B cell (primary cell): ENCODE results near the gene KRTAP10-5. TPM values are rescaled to one million over a fixed set of nuclear protein-coding genes. Genes with fewer than 3 reads are reported as not detected.
"Not testable (repeated sequence)": the region's sequence is repeated elsewhere in the genome, so short reads cannot be mapped to it uniquely, and the experiment has no call there.

ENCODE experiments used
- ATAC-seq: fragments of 200-7000 bp; cut with Tn5 transposase; one replicate; pipeline ENCODE4 v1.10.0; 2021; ENCODE audit warnings: low read depth, mild to moderate bottlenecking, moderate number of reproducible peaks, moderate library complexity
- CTCF ChIA-PET: fragments of 350-600 bp; sonication (Branson Sonifier 250); formaldehyde crosslinking; loops from one replicate; lab custom pipeline; 2021; ENCODE audit warnings: antibody characterized with exemption, inconsistent platforms; lab: Charles Lee
- POLR2A ChIA-PET: fragments of 350-600 bp; sonication (Branson Sonifier 250); formaldehyde crosslinking; loops from one replicate; lab custom pipeline; 2021; ENCODE audit warnings: antibody characterized with exemption; lab: Charles Lee
- DNase-seq: peaks from one replicate; pipeline ENCODE4 v3.0.0; 2013
- H2AFZ ChIP-seq: 2 replicates; pipeline ENCODE4 v1.6.1; 2012; ENCODE audit warnings: mild to moderate bottlenecking, low read depth, low read length; ENCODE audit not compliant: insufficient read depth, poor library complexity, severe bottlenecking
- H3K27ac ChIP-seq, 2 donors: 1 replicate in 1 of 2; 2 replicates in 1 of 2; pipeline ENCODE4 v1.5.1; 2012 to 2013; ENCODE audit warnings: low read length in 2 of 2, mild to moderate bottlenecking in 2 of 2, moderate library complexity in 1 of 2
- H3K27me3 ChIP-seq, 4 experiments: fragments of 200-600 bp in 1 of 4; sonication (generic) in 1 of 4; replicated peaks in 1 of 4; 1 replicate in 2 of 4; 2 replicates in 2 of 4; pipeline versions ENCODE4 v1.6.1 to v1.7.0; 2013 to 2016; ENCODE audit warnings: low read length in 3 of 4, mild to moderate bottlenecking in 2 of 4, mixed read lengths in 1 of 4, moderate library complexity in 1 of 4; ENCODE audit not compliant: insufficient read depth in 4 of 4, control insufficient read depth in 3 of 4; ENCODE audit errors: control extremely low read depth in 1 of 4
- H3K36me3 ChIP-seq, 2 experiments: replicated peaks in 1 of 2; 1 replicate in 1 of 2; 2 replicates in 1 of 2; pipeline versions ENCODE4 v1.6.1 to v1.7.1; 2013; ENCODE audit warnings: low read length in 1 of 2; ENCODE audit not compliant: insufficient read depth in 2 of 2, control insufficient read depth in 1 of 2; ENCODE audit errors: control extremely low read depth in 1 of 2, extremely low read depth in 1 of 2
- H3K4me1 ChIP-seq, 2 donors: fragments of 200-600 bp in 1 of 2; sonication (generic) in 1 of 2; 1 replicate in 1 of 2; 2 replicates in 1 of 2; pipeline versions ENCODE4 v1.5.1 to v1.6.1; 2013 to 2017; ENCODE audit warnings: low read length in 2 of 2; ENCODE audit not compliant: control insufficient read depth in 2 of 2, insufficient read depth in 2 of 2
- H3K4me2 ChIP-seq: replicated peaks from 2 replicates; pipeline ENCODE3; 2012; ENCODE audit warnings: mild to moderate bottlenecking, low read depth, low read length; ENCODE audit not compliant: poor library complexity, severe bottlenecking
- H3K4me3 ChIP-seq, 5 experiments: fragments of 200-600 bp in 1 of 5; sonication (generic) in 1 of 5; 1 replicate in 3 of 5; 2 replicates in 2 of 5; pipeline versions ENCODE4 v1.5.1 to v1.7.0; 2011 to 2016; ENCODE audit warnings: low read length in 4 of 5, mild to moderate bottlenecking in 4 of 5, low read depth in 2 of 5, control low read depth in 1 of 5, moderate library complexity in 1 of 5; ENCODE audit not compliant: insufficient read depth in 1 of 5; ENCODE audit errors: control extremely low read depth in 1 of 5, extremely low read depth in 1 of 5
- H3K79me2 ChIP-seq: fragments of 200-600 bp; sonication (generic); one replicate; pipeline ENCODE4 v1.6.0; 2016; ENCODE audit warnings: low read length; ENCODE audit not compliant: control insufficient read depth, insufficient read depth
- H3K9ac ChIP-seq: fragments of 200-600 bp; sonication (generic); 2 replicates; pipeline ENCODE4 v1.6.1; 2017; ENCODE audit warnings: mild to moderate bottlenecking, low read length, moderate library complexity
- H3K9me3 ChIP-seq, 3 donors: one replicate each; pipeline versions ENCODE4 v1.6.1 to v1.7.1; 2013; ENCODE audit warnings: low read length in 2 of 3; ENCODE audit not compliant: control insufficient read depth in 2 of 3, insufficient read depth in 1 of 3; ENCODE audit errors: control extremely low read depth in 1 of 3
- H4K20me1 ChIP-seq: 2 replicates; pipeline ENCODE4 v1.6.0; 2012; ENCODE audit warnings: mild to moderate bottlenecking, low read length; ENCODE audit not compliant: insufficient read depth, control insufficient read depth, poor library complexity, severe bottlenecking
- H3K27ac Mint-ChIP-seq: one replicate; pipeline ENCODE4 v1.8.0; 2021; ENCODE audit warnings: mixed read lengths
- H3K27me3 Mint-ChIP-seq: one replicate; pipeline ENCODE4 v1.8.0; 2021; ENCODE audit warnings: mixed read lengths
- H3K4me1 Mint-ChIP-seq: one replicate; pipeline ENCODE4 v1.8.0; 2021; ENCODE audit warnings: mixed read lengths
- H3K4me3 Mint-ChIP-seq: one replicate; pipeline ENCODE4 v1.8.0; 2021; ENCODE audit warnings: mixed read lengths
- H3K9me3 Mint-ChIP-seq: one replicate; pipeline ENCODE4 v1.8.0; 2022; ENCODE audit warnings: mixed read lengths; ENCODE audit not compliant: insufficient read depth
- EZH2 ChIP-seq: IDR thresholded peaks from 2 replicates; pipeline ENCODE4 v1.6.1; 2012; ENCODE audit warnings: borderline replicate concordance, low read depth, mild to moderate bottlenecking, moderate library complexity, low read length; ENCODE audit not compliant: insufficient read depth, poor library complexity, severe bottlenecking
- WGBS: methylation state at CpG from one replicate; pipeline ENCODE4 v1.1.5; 2013; ENCODE audit warnings: missing lambda C conversion rate; ENCODE audit not compliant: insufficient coverage; 5-methylcytosine and 5-hydroxymethylcytosine counted together
- intact Hi-C: fragments of 100-400 bp; cut with micrococcal nuclease; formaldehyde crosslinking; loops from one replicate; pipeline ENCODE4 v1.10.0; 2022
- polyA plus RNA-seq: library from polyadenylated mRNA; depleted of rRNA; stranded (reverse); fragments of >200 nt; gene quantifications from 2 replicates; pipeline ENCODE4 v1.2.3, GENCODE V29; 2012
- total RNA-seq, 2 donors: library from RNA; stranded (reverse); fragments of 120-200 nt in 1 of 2; gene quantifications; 1 replicate in 1 of 2; 2 replicates in 1 of 2; pipeline versions ENCODE4 v1.2.3 to v1.2.4, GENCODE V29; 2013 to 2022
- TF ChIP-seq, protein P1 (sequence below): fragments of 200-600 bp; IDR thresholded peaks from one replicate; pipeline ENCODE4 v1.8.0; 2022; ENCODE audit warnings: antibody characterized with exemption, mild to moderate bottlenecking

KRTAP10-5 gene
- total and polyA plus RNA-seq, 2 donors (not counting 1 experiment from before 2014, with no cell fraction given), result not detected

DNA sequence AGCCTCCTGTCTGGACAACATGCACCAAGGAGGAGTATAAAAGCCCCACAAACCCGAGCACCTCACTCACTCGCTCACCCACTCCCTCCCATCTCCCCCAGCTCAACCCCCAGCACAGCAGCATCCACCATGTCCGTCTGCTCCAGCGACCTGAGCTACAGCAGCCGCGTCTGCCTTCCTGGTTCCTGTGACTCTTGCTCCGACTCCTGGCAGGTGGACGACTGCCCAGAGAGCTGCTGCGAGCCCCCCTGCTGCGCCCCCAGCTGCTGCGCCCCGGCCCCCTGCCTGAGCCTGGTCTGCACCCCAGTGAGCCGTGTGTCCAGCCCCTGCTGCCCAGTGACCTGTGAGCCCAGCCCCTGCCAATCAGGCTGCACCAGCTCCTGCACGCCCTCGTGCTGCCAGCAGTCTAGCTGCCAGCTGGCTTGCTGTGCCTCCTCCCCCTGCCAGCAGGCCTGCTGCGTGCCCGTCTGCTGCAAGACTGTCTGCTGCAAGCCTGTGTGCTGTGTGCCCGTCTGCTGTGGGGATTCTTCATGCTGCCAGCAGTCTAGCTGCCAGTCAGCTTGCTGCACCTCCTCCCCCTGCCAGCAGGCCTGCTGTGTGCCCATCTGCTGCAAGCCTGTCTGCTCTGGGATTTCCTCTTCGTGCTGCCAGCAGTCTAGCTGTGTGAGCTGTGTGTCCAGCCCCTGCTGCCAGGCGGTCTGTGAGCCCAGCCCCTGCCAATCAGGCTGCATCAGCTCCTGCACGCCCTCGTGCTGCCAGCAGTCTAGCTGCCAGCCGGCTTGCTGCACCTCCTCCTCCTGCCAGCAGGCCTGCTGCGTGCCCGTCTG, 6.6 kb downstream of the KRTAP10-5 start, which contains the start of gene KRTAP10-4:
KRTAP10-4 (plus strand) TSS at position 100 of the 827 bp plus-strand sequence; CDS start at position 130, 30 bp downstream.
- ATAC-seq, H3K4me3 ChIP-seq, POLR2A ChIA-PET, H3K27me3 ChIP-seq, H3K79me2 ChIP-seq, H3K9me3 Mint-ChIP-seq, H3K4me3 Mint-ChIP-seq, H3K27ac ChIP-seq, H3K36me3 ChIP-seq, H2AFZ ChIP-seq, H3K9ac ChIP-seq, DNase-seq, H3K4me1 ChIP-seq, H3K4me2 ChIP-seq, H4K20me1 ChIP-seq, H3K4me1 Mint-ChIP-seq, intact Hi-C loops, CTCF ChIA-PET, H3K27ac Mint-ChIP-seq: not testable (repeated sequence)
- peaks cover 0 to 35% (median 11%) of the 10 kb centered on the region in 3 donors for H3K9me3 ChIP-seq
- H3K27me3 Mint-ChIP-seq, result peaks cover 33% of the 10 kb centered on the region
- WGBS, result 76% methylated on average over 14 of the region's 25 CpGs

DNA sequence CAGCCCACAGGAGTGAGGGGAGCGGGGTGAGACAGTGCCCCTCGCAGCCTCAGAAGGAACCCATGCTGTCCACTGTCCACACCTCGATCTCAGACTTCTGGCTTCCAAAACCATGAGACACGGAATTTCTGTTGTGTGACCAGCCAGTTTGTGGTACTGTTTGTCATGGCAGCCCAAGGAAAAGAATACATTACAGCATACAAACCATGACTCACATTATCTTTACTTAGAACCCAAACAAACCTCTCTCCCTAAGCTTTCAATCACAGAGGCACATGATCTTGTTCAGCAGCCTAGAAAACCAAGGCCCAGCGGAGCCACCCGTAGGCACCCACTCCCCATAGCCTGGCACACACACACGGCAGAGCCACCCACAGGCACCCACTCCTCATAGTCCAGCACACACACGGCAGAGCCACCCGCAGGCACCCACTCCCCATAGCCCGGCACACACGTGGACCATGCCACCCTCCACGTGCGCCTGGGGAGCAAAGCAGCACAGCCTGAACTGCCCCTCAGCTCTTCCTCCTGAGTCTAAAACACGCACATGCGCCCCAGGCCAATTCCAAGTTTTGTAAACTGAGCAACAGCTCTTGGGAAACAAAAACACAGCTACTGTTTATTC, 7.3 kb downstream of the KRTAP10-5 start:
- CTCF ChIA-PET, result no interaction called here
- no peaks in the 10 kb centered on the region for H4K20me1 ChIP-seq
- H3K27ac ChIP-seq, result no peak overlapping the region
- no peaks in the 10 kb centered on the region for H3K4me1 Mint-ChIP-seq
- POLR2A ChIA-PET, result no interaction called here
- H3K9me3 ChIP-seq, result peaks cover 0 to 29% (median 11%) of the 10 kb centered on the region in 3 donors
- H2AFZ ChIP-seq, result no peak overlapping the region
- no peaks in the 10 kb centered on the region for H3K4me1 ChIP-seq
- peaks cover 0 to 4% (median 0%) of the 10 kb centered on the region in 4 experiments for H3K27me3 ChIP-seq
- no peak for ATAC-seq
- 87% methylated on average over 14 of the region's 15 CpGs for WGBS
- peaks cover 5% of the 10 kb centered on the region for H3K9me3 Mint-ChIP-seq
- no peak overlapping the region for H3K27ac Mint-ChIP-seq
- H3K27me3 Mint-ChIP-seq, result peaks cover 33% of the 10 kb centered on the region
- intact Hi-C loops, result no loop called here
- H3K4me3 Mint-ChIP-seq, result no peak overlapping the region
- no peak for TF ChIP-seq EZH2
- TF ChIP-seq, protein P1, sequence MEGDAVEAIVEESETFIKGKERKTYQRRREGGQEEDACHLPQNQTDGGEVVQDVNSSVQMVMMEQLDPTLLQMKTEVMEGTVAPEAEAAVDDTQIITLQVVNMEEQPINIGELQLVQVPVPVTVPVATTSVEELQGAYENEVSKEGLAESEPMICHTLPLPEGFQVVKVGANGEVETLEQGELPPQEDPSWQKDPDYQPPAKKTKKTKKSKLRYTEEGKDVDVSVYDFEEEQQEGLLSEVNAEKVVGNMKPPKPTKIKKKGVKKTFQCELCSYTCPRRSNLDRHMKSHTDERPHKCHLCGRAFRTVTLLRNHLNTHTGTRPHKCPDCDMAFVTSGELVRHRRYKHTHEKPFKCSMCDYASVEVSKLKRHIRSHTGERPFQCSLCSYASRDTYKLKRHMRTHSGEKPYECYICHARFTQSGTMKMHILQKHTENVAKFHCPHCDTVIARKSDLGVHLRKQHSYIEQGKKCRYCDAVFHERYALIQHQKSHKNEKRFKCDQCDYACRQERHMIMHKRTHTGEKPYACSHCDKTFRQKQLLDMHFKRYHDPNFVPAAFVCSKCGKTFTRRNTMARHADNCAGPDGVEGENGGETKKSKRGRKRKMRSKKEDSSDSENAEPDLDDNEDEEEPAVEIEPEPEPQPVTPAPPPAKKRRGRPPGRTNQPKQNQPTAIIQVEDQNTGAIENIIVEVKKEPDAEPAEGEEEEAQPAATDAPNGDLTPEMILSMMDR, result no peak
- no peaks in the 10 kb centered on the region for H3K36me3 ChIP-seq
- H3K9ac ChIP-seq, result no peak overlapping the region
- no peak overlapping the region for H3K4me3 ChIP-seq
- no peaks in the 10 kb centered on the region for H3K79me2 ChIP-seq
- H3K4me2 ChIP-seq, result no peak overlapping the region
- DNase-seq, result no peak
